Endothelial cell (in vitro differentiated cells): Measurements from ENCODE around the gene PPP1R12C. TPM values are rescaled to one million over a fixed set of nuclear protein-coding genes. Genes with fewer than 3 reads are reported as not detected.

ENCODE experiments used
- DNase-seq: peaks from one replicate; pipeline ENCODE4 v3.0.0; 2021; ENCODE audit warnings: low spot score
- H3K27ac Mint-ChIP-seq: one replicate; pipeline ENCODE4 v1.8.0; 2021; ENCODE audit warnings: mixed read lengths, inconsistent platforms; ENCODE audit not compliant: unreplicated experiment
- H3K27me3 Mint-ChIP-seq: one replicate; pipeline ENCODE4 v1.8.0; 2021; ENCODE audit warnings: mild to moderate bottlenecking, moderate library complexity, mixed read lengths, inconsistent platforms; ENCODE audit not compliant: unreplicated experiment
- H3K36me3 Mint-ChIP-seq: one replicate; pipeline ENCODE4 v1.8.0; 2021; ENCODE audit warnings: mild to moderate bottlenecking, low read depth, mixed read lengths, inconsistent platforms; ENCODE audit not compliant: unreplicated experiment
- H3K4me1 Mint-ChIP-seq: one replicate; pipeline ENCODE4 v1.8.0; 2021; ENCODE audit warnings: mild to moderate bottlenecking, mixed read lengths, inconsistent platforms; ENCODE audit not compliant: unreplicated experiment
- H3K4me3 Mint-ChIP-seq: one replicate; pipeline ENCODE4 v1.8.0; 2021; ENCODE audit warnings: mild to moderate bottlenecking, mixed read lengths, inconsistent platforms; ENCODE audit not compliant: unreplicated experiment
- H3K9me3 Mint-ChIP-seq: one replicate; pipeline ENCODE4 v1.8.0; 2021; ENCODE audit warnings: mixed read lengths, inconsistent platforms; ENCODE audit not compliant: unreplicated experiment
- CTCF ChIP-seq: fragments of 200-600 bp; sonication (generic); IDR thresholded peaks from one replicate; pipeline ENCODE4 v1.5.0; 2021; ENCODE audit warnings: antibody characterized with exemption; ENCODE audit not compliant: unreplicated experiment
- total RNA-seq: library from RNA; stranded (reverse); fragmentation: NEBNext Ultra II Directional; extraction: Animal tissue kit (Norgen Biotek cat#: 25700); gene quantifications from one replicate; pipeline ENCODE4 v1.2.1, GENCODE V29; 2021; ENCODE audit not compliant: unreplicated experiment

The PPP1R12C gene
- total RNA-seq, 1 donor from 2014 or later: 136 TPM

GRCh38 chr19:55082020-55082851 lies 35.2 kb downstream of the PPP1R12C start:
- H3K36me3 Mint-ChIP-seq: peaks cover 11% of the 10 kb centered on the region
- no peaks in the 10 kb centered on the region for H3K9me3 Mint-ChIP-seq
- H3K4me1 Mint-ChIP-seq: peaks cover 13% of the 10 kb centered on the region
- H3K4me3 Mint-ChIP-seq: peak overlapping the region; percentile 51
- TF ChIP-seq CTCF: no peak
- H3K27ac Mint-ChIP-seq: peak overlapping the region; percentile 75
- peaks cover 43% of the 10 kb centered on the region for H3K27me3 Mint-ChIP-seq
- DNase-seq: no peak

GRCh38 chr19:55081770-55082019 lies 35.7 kb downstream of the PPP1R12C start:
- peaks cover 16% of the 10 kb centered on the region for H3K4me1 Mint-ChIP-seq
- no peak overlapping the region for H3K27ac Mint-ChIP-seq
- no peak for DNase-seq
- no peaks in the 10 kb centered on the region for H3K9me3 Mint-ChIP-seq
- peaks cover 43% of the 10 kb centered on the region for H3K27me3 Mint-ChIP-seq
- peaks cover 16% of the 10 kb centered on the region for H3K36me3 Mint-ChIP-seq
- TF ChIP-seq CTCF: no peak
- H3K4me3 Mint-ChIP-seq: no peak overlapping the region

- H3K36me3 Mint-ChIP-seq: peaks cover 16% of the 10 kb centered on the region
- H3K9me3 Mint-ChIP-seq: no peaks in the 10 kb centered on the region
- peaks cover 18% of the 10 kb centered on the region for H3K4me1 Mint-ChIP-seq
- no peak for TF ChIP-seq CTCF
- peak overlapping the region; percentile 77 for H3K4me3 Mint-ChIP-seq
- peak; percentile 80 for DNase-seq
- peaks cover 43% of the 10 kb centered on the region for H3K27me3 Mint-ChIP-seq
- no peak overlapping the region for H3K27ac Mint-ChIP-seq
Observed at GRCh38 chr19:55080968-55081769, 36.3 kb downstream of the PPP1R12C start.

- Mint-ChIP-seq H3K4me3 (peak overlapping the region; percentile 77), H3K27ac (peak overlapping the region; percentile 16), H3K4me1 (peaks cover 13% of the 10 kb centered on the region), H3K36me3 (peaks cover 16% of the 10 kb centered on the region), H3K9me3 (no peaks in the 10 kb centered on the region), H3K27me3 (peaks cover 42% of the 10 kb centered on the region)
- no peak for DNase-seq
- TF ChIP-seq CTCF: no peak
Observed at GRCh38 chr19:55080121-55080967, 37.1 kb downstream of the PPP1R12C start.
